H1 (cell line): ENCODE results near the gene TEX2.

Experiments
- CTCF ChIP-seq, 3 experiments: IDR thresholded peaks; 1 replicate in 2 of 3; 2 replicates in 1 of 3; pipeline versions ENCODE4 v1.5.1 to v1.6.1; 2011; ENCODE audit warnings: low read length in 3 of 3, mild to moderate bottlenecking in 3 of 3, inconsistent platforms in 2 of 3, low read depth in 1 of 3, moderate library complexity in 1 of 3; ENCODE audit not compliant: insufficient read depth in 1 of 3; ENCODE audit errors: control extremely low read depth in 1 of 3
- EP300 ChIP-seq, 2 experiments: IDR thresholded peaks; 1 replicate in 1 of 2; 2 replicates in 1 of 2; pipeline ENCODE4 v1.6.1; 2011 to 2012; ENCODE audit warnings: low read depth in 2 of 2, low read length in 2 of 2, mild to moderate bottlenecking in 2 of 2, borderline replicate concordance in 1 of 2, inconsistent platforms in 1 of 2, moderate library complexity in 1 of 2
- EZH2 ChIP-seq: fragments of 200-600 bp; sonication (generic); IDR thresholded peaks from 2 replicates; pipeline ENCODE4 v1.7.1; 2012; ENCODE audit warnings: low read depth, mild to moderate bottlenecking, moderate library complexity, low read length, inconsistent platforms; ENCODE audit not compliant: severe bottlenecking
- RFX5 ChIP-seq: IDR thresholded peaks from 2 replicates; pipeline ENCODE4 v1.6.1; 2011; ENCODE audit warnings: low read depth, low read length, improper control_type of control experiment, borderline replicate concordance
- SP2 ChIP-seq: IDR thresholded peaks from 2 replicates; pipeline ENCODE4 v1.6.1; 2012; ENCODE audit warnings: mild to moderate bottlenecking, low read length, inconsistent platforms
- SUZ12 ChIP-seq: fragments of 200-600 bp; sonication (generic); IDR thresholded peaks from 2 replicates; pipeline ENCODE4 v1.6.1; 2012; ENCODE audit warnings: mild to moderate bottlenecking, inconsistent platforms, low read length, moderate library complexity, mixed read lengths

GRCh38 chr17:64107500-64108236 is 155.4 kb downstream of the TEX2 start:
- TF ChIP-seq EZH2, result no peak
- no peak for TF ChIP-seq EP300 (IDR thresholded peaks at IDR 0.05; ENCODE audit: borderline replicate concordance in 1 of 2, low read depth in 2 of 2, low read length in 2 of 2)
- no peak for TF ChIP-seq CTCF (IDR thresholded peaks at IDR 0.05; ENCODE audit: control extremely low read depth in 1 of 3, insufficient read depth in 1 of 3, low read depth in 1 of 3, low read length in 3 of 3)
- no peak for TF ChIP-seq SP2
- no peak for TF ChIP-seq SUZ12
- TF ChIP-seq RFX5, result no peak
